LNCAP (cell line): ENCODE data around the gene DNASE1.

ENCODE experiments used
- CTCF ChIP-seq: fragments of 450-650 bp; IDR thresholded peaks from 2 replicates; pipeline ENCODE4 v1.5.1; 2017; ENCODE audit warnings: mild to moderate bottlenecking

DNASE1 gene

GRCh38 chr16:3665508-3665907, 11.0 kb downstream of the DNASE1 start:
- no peak for TF ChIP-seq CTCF

GRCh38 chr16:3668626-3669025, 14.1 kb downstream of the DNASE1 start:
- TF ChIP-seq CTCF, result no peak

GRCh38 chr16:3669082-3669481, 14.6 kb downstream of the DNASE1 start:
- TF ChIP-seq CTCF, result no peak

- no peak for TF ChIP-seq CTCF
Measured at GRCh38 chr16:3670711-3671110, 16.2 kb downstream of the DNASE1 start.

- no peak for TF ChIP-seq CTCF
Measured at GRCh38 chr16:3671424-3671823, 16.9 kb downstream of the DNASE1 start.

- TF ChIP-seq CTCF, result no peak
Measured at GRCh38 chr16:3672571-3673041, 18.1 kb downstream of the DNASE1 start.

GRCh38 chr16:3673201-3673600, 18.7 kb downstream of the DNASE1 start:
- no peak for TF ChIP-seq CTCF

- no peak for TF ChIP-seq CTCF
Measured at GRCh38 chr16:3673676-3674377, 19.3 kb downstream of the DNASE1 start.
